SH-SY5Y (cell line): ENCODE data around the gene ENDOV.

Source experiments
- GATA2 ChIP-seq: IDR thresholded peaks from 2 replicates; pipeline ENCODE4 v1.6.1; 2011; ENCODE audit warnings: mild to moderate bottlenecking, low read depth, low read length
- GATA3 ChIP-seq: IDR thresholded peaks from 2 replicates; pipeline ENCODE4 v1.6.1; 2011; ENCODE audit warnings: low read depth, mild to moderate bottlenecking, low read length, moderate library complexity

- TF ChIP-seq GATA2 (no peak), GATA3 (no peak)
Measured at GRCh38 chr17:80449930-80450576, 35.1 kb downstream of the ENDOV start.
